ENCODE data around the gene IBSP.

DNA sequence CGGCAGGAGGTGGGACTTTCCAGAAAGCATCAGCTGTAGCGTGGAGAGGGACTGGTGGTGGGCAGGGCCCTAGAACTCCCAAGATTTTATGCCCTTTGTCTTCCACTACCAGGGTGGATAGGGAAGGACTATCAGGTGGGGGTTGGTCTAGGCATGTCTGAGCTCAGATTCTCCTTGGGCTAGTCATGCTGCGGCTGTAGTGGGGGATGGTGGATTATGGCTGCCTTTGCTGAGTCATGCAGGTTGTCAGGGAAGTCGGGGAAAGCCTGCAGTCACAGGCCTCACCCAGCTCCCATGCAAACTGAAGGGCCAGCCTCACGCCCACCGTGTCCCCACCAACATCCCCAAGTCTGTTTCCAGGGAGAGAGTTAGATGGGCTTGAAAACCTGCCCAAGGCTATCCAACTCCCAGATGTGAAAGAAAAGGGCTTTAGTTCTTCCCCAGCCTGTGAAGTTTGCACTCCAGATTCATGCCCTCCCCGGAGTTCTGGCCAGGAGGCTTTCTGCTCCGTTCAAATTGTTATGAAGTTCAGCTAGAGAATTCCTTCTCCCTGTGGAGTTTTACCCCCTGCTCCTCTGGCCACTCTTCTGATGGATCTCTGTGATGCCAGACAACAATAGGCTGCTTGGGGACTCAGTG lies 20.0 kb downstream of the IBSP start:
- TF ChIP-seq EP300 (IDR thresholded peaks at IDR 0.05): no peak
- TF ChIP-seq, protein P1, sequence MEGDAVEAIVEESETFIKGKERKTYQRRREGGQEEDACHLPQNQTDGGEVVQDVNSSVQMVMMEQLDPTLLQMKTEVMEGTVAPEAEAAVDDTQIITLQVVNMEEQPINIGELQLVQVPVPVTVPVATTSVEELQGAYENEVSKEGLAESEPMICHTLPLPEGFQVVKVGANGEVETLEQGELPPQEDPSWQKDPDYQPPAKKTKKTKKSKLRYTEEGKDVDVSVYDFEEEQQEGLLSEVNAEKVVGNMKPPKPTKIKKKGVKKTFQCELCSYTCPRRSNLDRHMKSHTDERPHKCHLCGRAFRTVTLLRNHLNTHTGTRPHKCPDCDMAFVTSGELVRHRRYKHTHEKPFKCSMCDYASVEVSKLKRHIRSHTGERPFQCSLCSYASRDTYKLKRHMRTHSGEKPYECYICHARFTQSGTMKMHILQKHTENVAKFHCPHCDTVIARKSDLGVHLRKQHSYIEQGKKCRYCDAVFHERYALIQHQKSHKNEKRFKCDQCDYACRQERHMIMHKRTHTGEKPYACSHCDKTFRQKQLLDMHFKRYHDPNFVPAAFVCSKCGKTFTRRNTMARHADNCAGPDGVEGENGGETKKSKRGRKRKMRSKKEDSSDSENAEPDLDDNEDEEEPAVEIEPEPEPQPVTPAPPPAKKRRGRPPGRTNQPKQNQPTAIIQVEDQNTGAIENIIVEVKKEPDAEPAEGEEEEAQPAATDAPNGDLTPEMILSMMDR (IDR thresholded peaks at IDR 0.05): no peak
